Measurements from ENCODE around the gene GXYLT2. TPM values are rescaled to one million over a fixed set of nuclear protein-coding genes. Genes with fewer than 3 reads are reported as not detected.

The GXYLT2 gene
- total RNA-seq, 1 experiment from 2014 or later = not detected

DNA sequence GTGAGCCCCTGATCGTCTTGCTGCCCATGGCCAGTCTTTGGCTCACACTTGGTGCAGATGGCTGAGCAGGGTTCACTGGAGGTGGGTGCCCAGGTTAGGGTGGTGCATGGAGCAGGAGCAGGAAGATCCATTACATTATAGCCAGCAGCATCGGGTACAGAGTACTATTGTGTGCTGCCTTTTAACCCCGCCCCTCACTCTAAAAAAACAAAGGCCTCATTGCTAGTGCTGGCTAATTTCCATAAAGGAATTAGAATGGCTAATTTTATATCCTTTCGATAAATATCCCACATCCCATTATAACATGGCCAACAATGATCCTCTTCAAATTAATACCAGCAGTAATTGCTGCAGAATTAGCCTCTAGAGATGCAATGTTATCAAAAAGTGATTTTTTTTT is 63.0 kb downstream of the GXYLT2 start:
- no peaks in the 10 kb centered on the region for H3K36me3 ChIP-seq (ENCODE audit: insufficient read depth, low read length)
- H3K4me2 ChIP-seq (ENCODE audit: low read depth, low read length, poor library complexity, severe bottlenecking) = no peak overlapping the region
- DNase-seq = no peak
- H3K27ac ChIP-seq (ENCODE audit: low read length) = no peak overlapping the region
- H2AFZ ChIP-seq (ENCODE audit: low read length) = no peak overlapping the region
- peaks cover 11% of the 10 kb centered on the region for H3K4me1 ChIP-seq (ENCODE audit: low read length)
- no peaks in the 10 kb centered on the region for H3K79me2 ChIP-seq (ENCODE audit: low read length)
- H3K9ac ChIP-seq (ENCODE audit: low read length) = no peak overlapping the region
- H4K20me1 ChIP-seq (ENCODE audit: insufficient read depth, low read depth, low read length) = no peaks in the 10 kb centered on the region
- no peaks in the 10 kb centered on the region for H3K9me2 ChIP-seq (replicated peaks; ENCODE audit: insufficient read depth, low read length)
- H3K27me3 ChIP-seq (ENCODE audit: low read length) = no peaks in the 10 kb centered on the region
- no peak overlapping the region for H3K4me3 ChIP-seq (ENCODE audit: low read length)
- no peaks in the 10 kb centered on the region for H3K9me3 ChIP-seq (ENCODE audit: low read length)

DNA sequence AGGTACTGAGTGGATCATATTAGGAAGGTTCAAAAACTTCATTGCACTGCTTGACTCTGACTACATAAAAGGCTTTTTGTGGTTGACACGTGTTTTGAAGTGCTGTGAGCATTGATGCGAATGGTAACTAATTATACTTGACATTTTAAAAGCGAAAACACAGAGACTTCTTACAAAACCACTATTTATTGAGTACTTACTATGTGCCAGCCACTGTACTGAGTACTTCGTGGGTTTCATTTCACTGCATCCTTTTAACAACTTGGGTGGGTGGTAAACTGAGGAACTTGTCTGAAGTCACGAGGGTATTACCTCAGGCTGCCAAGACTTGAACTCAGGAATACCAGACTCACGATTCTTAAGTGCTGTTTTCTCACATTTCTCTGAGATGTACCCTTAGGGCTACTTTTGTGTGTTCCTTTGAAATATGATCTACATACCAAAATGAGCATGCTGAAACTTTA is 63.4 kb downstream of the GXYLT2 start:
- H3K9me3 ChIP-seq (ENCODE audit: low read length) = no peaks in the 10 kb centered on the region
- no peak for DNase-seq
- no peak overlapping the region for H3K4me2 ChIP-seq (ENCODE audit: low read depth, low read length, poor library complexity, severe bottlenecking)
- H3K27ac ChIP-seq (ENCODE audit: low read length) = no peak overlapping the region
- H3K9me2 ChIP-seq (replicated peaks; ENCODE audit: insufficient read depth, low read length) = no peaks in the 10 kb centered on the region
- H3K36me3 ChIP-seq (ENCODE audit: insufficient read depth, low read length) = no peaks in the 10 kb centered on the region
- no peak overlapping the region for H3K4me3 ChIP-seq (ENCODE audit: low read length)
- peaks cover 11% of the 10 kb centered on the region for H3K4me1 ChIP-seq (ENCODE audit: low read length)
- no peaks in the 10 kb centered on the region for H4K20me1 ChIP-seq (ENCODE audit: insufficient read depth, low read depth, low read length)
- H3K79me2 ChIP-seq (ENCODE audit: low read length) = no peaks in the 10 kb centered on the region
- no peak overlapping the region for H2AFZ ChIP-seq (ENCODE audit: low read length)
- H3K9ac ChIP-seq (ENCODE audit: low read length) = no peak overlapping the region
- H3K27me3 ChIP-seq (ENCODE audit: low read length) = no peaks in the 10 kb centered on the region

DNA sequence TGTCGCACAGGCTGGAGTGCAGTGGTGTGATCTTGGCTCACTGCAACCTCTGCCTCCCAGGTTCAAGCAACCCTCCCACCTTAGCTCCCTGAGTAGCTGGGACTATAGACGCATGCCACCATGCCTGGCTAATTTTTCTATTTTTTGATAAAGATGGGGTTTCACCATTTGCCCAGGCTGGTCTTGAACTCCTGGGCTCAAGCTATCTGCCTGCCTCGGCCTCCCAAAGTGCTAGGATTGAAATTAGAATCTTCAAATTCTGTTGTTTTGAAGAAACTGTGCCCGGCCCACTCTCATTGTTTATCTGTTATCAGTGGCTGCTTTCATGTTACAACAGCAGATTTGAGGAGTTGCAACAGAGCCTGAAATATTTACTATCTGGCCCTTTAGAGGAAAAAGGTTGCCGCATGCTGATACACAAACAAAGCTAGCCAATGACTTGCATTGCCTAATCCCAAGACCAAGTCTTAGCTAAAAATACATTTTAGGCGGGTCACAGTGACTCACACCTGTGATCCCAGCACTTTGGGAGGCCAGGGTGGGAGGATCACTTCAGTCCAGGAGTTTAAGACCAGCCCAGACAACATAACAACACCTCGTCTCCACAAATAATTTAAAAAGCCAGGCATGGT is 65.6 kb downstream of the GXYLT2 start:
- Histone ChIP-seq H3K79me2 (ENCODE audit: low read length) (no peaks in the 10 kb centered on the region), H3K4me1 (ENCODE audit: low read length) (peaks cover 11% of the 10 kb centered on the region), H3K9ac (ENCODE audit: low read length) (no peak overlapping the region), H3K27ac (ENCODE audit: low read length) (no peak overlapping the region), H3K4me2 (ENCODE audit: low read depth, low read length, poor library complexity, severe bottlenecking) (no peak overlapping the region), H3K36me3 (ENCODE audit: insufficient read depth, low read length) (no peaks in the 10 kb centered on the region), H3K27me3 (ENCODE audit: low read length) (no peaks in the 10 kb centered on the region), H4K20me1 (ENCODE audit: insufficient read depth, low read depth, low read length) (no peaks in the 10 kb centered on the region), H3K4me3 (ENCODE audit: low read length) (no peak overlapping the region), H3K9me2 (replicated peaks; ENCODE audit: insufficient read depth, low read length) (no peaks in the 10 kb centered on the region), H2AFZ (ENCODE audit: low read length) (no peak overlapping the region), H3K9me3 (ENCODE audit: low read length) (no peaks in the 10 kb centered on the region)
- DNase-seq = no peak

DNA sequence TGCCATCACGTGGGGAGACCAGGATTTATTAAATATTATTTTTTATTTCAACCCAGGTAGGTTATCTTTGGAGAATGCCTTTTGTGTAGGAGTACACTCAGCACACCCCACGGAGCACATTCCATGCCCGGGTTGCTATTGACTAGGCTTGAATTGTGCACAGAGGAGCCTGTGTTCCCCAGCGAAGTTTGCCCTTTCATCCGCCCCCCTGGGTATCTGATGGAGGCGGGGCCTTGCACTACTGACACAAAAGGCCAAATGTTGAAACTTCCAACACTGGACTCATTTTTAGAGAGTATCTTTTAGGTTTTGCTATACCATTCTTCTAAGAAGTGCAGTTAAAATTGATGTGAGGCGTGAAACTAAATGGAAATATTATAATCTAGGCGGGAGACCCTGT is 69.5 kb downstream of the GXYLT2 start:
- Histone ChIP-seq H3K27me3 (ENCODE audit: low read length) (no peaks in the 10 kb centered on the region), H4K20me1 (ENCODE audit: insufficient read depth, low read depth, low read length) (no peaks in the 10 kb centered on the region), H3K4me1 (ENCODE audit: low read length) (no peaks in the 10 kb centered on the region), H3K36me3 (ENCODE audit: insufficient read depth, low read length) (no peaks in the 10 kb centered on the region), H3K9me2 (replicated peaks; ENCODE audit: insufficient read depth, low read length) (no peaks in the 10 kb centered on the region), H3K4me2 (ENCODE audit: low read depth, low read length, poor library complexity, severe bottlenecking) (no peak overlapping the region), H2AFZ (ENCODE audit: low read length) (no peak overlapping the region), H3K9ac (ENCODE audit: low read length) (no peak overlapping the region), H3K27ac (ENCODE audit: low read length) (no peak overlapping the region), H3K4me3 (ENCODE audit: low read length) (no peak overlapping the region), H3K79me2 (ENCODE audit: low read length) (no peaks in the 10 kb centered on the region), H3K9me3 (ENCODE audit: low read length) (no peaks in the 10 kb centered on the region)
- DNase-seq = no peak

DNA sequence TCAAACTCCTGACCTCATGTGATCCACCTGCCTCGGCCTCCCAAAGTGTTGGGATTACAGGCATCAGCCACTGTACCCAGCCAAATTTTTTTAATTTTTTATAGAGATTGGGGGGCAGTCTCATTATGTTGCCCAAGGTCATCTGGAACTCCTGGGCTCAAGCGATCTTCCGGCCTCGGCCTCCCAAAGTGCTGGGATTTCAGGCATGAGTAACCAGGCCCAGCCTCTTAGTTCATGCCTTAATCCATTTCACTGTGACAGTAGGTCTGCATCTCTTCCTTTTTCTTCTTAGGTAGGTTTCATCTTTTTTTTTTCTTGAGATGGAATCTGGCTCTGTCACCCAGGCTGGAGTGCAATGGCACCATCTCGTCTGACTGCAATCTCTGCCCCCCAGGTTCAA is 71.5 kb downstream of the GXYLT2 start:
- Histone ChIP-seq H4K20me1 (ENCODE audit: insufficient read depth, low read depth, low read length) (no peaks in the 10 kb centered on the region), H3K79me2 (ENCODE audit: low read length) (no peaks in the 10 kb centered on the region), H2AFZ (ENCODE audit: low read length) (no peak overlapping the region), H3K4me1 (ENCODE audit: low read length) (no peaks in the 10 kb centered on the region), H3K9me2 (replicated peaks; ENCODE audit: insufficient read depth, low read length) (no peaks in the 10 kb centered on the region), H3K36me3 (ENCODE audit: insufficient read depth, low read length) (no peaks in the 10 kb centered on the region), H3K4me2 (ENCODE audit: low read depth, low read length, poor library complexity, severe bottlenecking) (no peak overlapping the region), H3K9ac (ENCODE audit: low read length) (no peak overlapping the region), H3K27me3 (ENCODE audit: low read length) (no peaks in the 10 kb centered on the region), H3K9me3 (ENCODE audit: low read length) (no peaks in the 10 kb centered on the region), H3K27ac (ENCODE audit: low read length) (no peak overlapping the region), H3K4me3 (ENCODE audit: low read length) (no peak overlapping the region)
- no peak for DNase-seq

DNA sequence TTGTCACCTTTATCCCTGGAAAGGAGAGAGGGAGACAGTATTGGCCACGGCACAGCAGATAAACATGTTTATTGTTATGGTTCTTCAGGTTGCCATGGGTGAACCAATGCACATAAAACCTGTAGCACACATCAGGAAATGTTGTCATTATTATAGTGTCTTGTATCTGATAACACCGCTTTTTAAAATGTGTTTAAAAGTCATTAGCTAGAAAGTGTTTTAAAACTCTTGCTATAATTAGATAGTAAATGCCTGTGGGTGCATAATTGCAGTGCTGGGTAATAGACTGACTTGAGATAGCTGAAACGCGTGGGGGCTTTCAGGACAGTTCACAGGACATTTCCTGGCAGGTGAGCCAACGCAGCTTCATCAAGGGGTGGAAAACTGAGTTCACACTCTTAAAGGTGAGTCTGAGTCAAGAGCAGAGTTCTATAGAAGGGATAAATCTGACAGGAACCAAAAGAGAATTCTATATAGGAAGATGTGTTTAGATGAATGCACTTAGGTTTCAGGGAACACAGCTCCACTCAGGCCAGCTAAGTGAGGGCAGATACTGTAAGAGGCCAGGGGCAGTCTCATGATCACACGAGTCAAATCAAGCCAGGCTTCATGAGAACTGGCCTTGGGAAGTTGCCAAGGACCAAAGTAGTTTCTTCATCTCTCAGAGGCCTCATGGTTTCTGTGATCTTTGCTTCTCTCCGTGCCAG is 73.1 kb downstream of the GXYLT2 start:
- Histone ChIP-seq H3K4me3 (ENCODE audit: low read length) (no peak overlapping the region), H3K9ac (ENCODE audit: low read length) (no peak overlapping the region), H3K27ac (ENCODE audit: low read length) (no peak overlapping the region), H3K9me2 (replicated peaks; ENCODE audit: insufficient read depth, low read length) (no peaks in the 10 kb centered on the region), H3K27me3 (ENCODE audit: low read length) (no peaks in the 10 kb centered on the region), H4K20me1 (ENCODE audit: insufficient read depth, low read depth, low read length) (no peaks in the 10 kb centered on the region), H3K4me2 (ENCODE audit: low read depth, low read length, poor library complexity, severe bottlenecking) (no peak overlapping the region), H3K79me2 (ENCODE audit: low read length) (no peaks in the 10 kb centered on the region), H3K36me3 (ENCODE audit: insufficient read depth, low read length) (no peaks in the 10 kb centered on the region), H3K9me3 (ENCODE audit: low read length) (no peaks in the 10 kb centered on the region), H3K4me1 (ENCODE audit: low read length) (no peaks in the 10 kb centered on the region), H2AFZ (ENCODE audit: low read length) (no peak overlapping the region)
- DNase-seq = no peak

DNA sequence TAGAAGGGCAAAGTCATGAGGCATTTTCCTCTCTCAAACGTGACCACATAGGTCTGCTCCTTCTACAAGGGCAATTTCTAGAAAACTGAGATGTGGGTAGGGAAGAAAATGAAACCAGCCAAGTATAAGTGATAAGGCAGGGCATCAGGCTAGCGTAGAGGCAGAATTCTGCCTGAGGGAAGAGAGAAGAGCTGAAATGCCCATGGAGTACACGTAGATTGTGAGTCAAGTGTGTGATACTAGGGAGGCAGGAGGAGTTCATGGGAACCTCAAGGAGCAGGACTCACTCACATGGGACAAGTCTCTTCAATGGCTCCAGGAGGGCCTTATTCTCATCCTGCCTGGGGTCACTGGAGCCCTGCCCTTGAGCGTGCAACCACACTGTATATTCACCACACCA is 73.9 kb downstream of the GXYLT2 start:
- H3K9ac ChIP-seq (ENCODE audit: low read length) = no peak overlapping the region
- no peaks in the 10 kb centered on the region for H4K20me1 ChIP-seq (ENCODE audit: insufficient read depth, low read depth, low read length)
- no peak overlapping the region for H3K4me2 ChIP-seq (ENCODE audit: low read depth, low read length, poor library complexity, severe bottlenecking)
- H3K9me3 ChIP-seq (ENCODE audit: low read length) = no peaks in the 10 kb centered on the region
- H3K4me1 ChIP-seq (ENCODE audit: low read length) = no peaks in the 10 kb centered on the region
- H3K27me3 ChIP-seq (ENCODE audit: low read length) = no peaks in the 10 kb centered on the region
- no peak overlapping the region for H2AFZ ChIP-seq (ENCODE audit: low read length)
- no peak overlapping the region for H3K4me3 ChIP-seq (ENCODE audit: low read length)
- H3K27ac ChIP-seq (ENCODE audit: low read length) = no peak overlapping the region
- no peaks in the 10 kb centered on the region for H3K79me2 ChIP-seq (ENCODE audit: low read length)
- no peaks in the 10 kb centered on the region for H3K36me3 ChIP-seq (ENCODE audit: insufficient read depth, low read length)
- no peak for DNase-seq
- no peaks in the 10 kb centered on the region for H3K9me2 ChIP-seq (replicated peaks; ENCODE audit: insufficient read depth, low read length)

DNA sequence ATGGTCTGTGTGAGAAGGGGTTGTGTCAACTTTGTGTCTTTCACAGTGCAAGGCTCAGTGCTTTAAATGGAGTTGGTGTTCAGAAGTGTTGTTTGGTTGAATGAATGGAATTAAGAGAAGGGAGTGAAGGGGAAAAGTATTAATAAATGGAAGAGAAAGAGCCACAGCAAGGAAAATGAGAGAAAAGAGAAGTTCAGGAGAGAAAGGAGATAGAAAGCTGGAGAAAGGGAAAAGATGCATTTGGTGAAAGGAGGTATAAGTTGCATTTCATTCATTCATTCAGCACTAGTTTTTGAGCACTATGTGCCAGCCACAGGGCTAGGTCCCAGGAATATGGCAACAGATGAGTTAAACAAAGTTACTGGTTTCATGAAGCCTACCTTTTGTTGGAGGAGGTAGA is 74.5 kb downstream of the GXYLT2 start:
- DNase-seq = no peak
- H3K4me2 ChIP-seq (ENCODE audit: low read depth, low read length, poor library complexity, severe bottlenecking) = no peak overlapping the region
- no peak overlapping the region for H2AFZ ChIP-seq (ENCODE audit: low read length)
- H3K9me2 ChIP-seq (replicated peaks; ENCODE audit: insufficient read depth, low read length) = no peaks in the 10 kb centered on the region
- no peak overlapping the region for H3K4me3 ChIP-seq (ENCODE audit: low read length)
- H3K27ac ChIP-seq (ENCODE audit: low read length) = no peak overlapping the region
- H3K4me1 ChIP-seq (ENCODE audit: low read length) = no peaks in the 10 kb centered on the region
- no peaks in the 10 kb centered on the region for H3K9me3 ChIP-seq (ENCODE audit: low read length)
- H4K20me1 ChIP-seq (ENCODE audit: insufficient read depth, low read depth, low read length) = no peaks in the 10 kb centered on the region
- no peaks in the 10 kb centered on the region for H3K79me2 ChIP-seq (ENCODE audit: low read length)
- no peak overlapping the region for H3K9ac ChIP-seq (ENCODE audit: low read length)
- H3K27me3 ChIP-seq (ENCODE audit: low read length) = no peaks in the 10 kb centered on the region
- no peaks in the 10 kb centered on the region for H3K36me3 ChIP-seq (ENCODE audit: insufficient read depth, low read length)
